Activated naive CD8-positive, alpha-beta T cell treated with anti-CD3 and anti-CD28 coated beads, Interleukin-2, amount 10 ng/mL, durations not matched to agents 7 days and 5 days (primary cell): ENCODE results near the gene FAM222B. TPM values are rescaled to one million over a fixed set of nuclear protein-coding genes. Genes with fewer than 3 reads are reported as not detected.

Experiments
- ATAC-seq: fragments of 150-1000 bp; cut with Tn5 transposase; one replicate; pipeline ENCODE4 v1.10.0; 2021; ENCODE audit warnings: low read depth, moderate library complexity
- POLR2A ChIA-PET: fragments of 350-600 bp; sonication (Branson Sonifier 250); formaldehyde crosslinking; loops from one replicate; lab custom pipeline; 2021; ENCODE audit warnings: antibody characterized with exemption; lab: Charles Lee
- DNase-seq: peaks from one replicate; pipeline ENCODE4 v3.0.0; 2021
- H3K27ac Mint-ChIP-seq: one replicate; pipeline ENCODE4 v1.8.0; 2022; ENCODE audit warnings: mild to moderate bottlenecking, mixed read lengths
- H3K27me3 Mint-ChIP-seq: one replicate; pipeline ENCODE4 v1.8.0; 2022; ENCODE audit warnings: mild to moderate bottlenecking, moderate library complexity, mixed read lengths
- H3K36me3 Mint-ChIP-seq: one replicate; pipeline ENCODE4 v1.8.0; 2021; ENCODE audit warnings: mild to moderate bottlenecking, mixed read lengths
- H3K4me1 Mint-ChIP-seq: one replicate; pipeline ENCODE4 v1.8.0; 2021; ENCODE audit warnings: mixed read lengths
- H3K4me3 Mint-ChIP-seq: one replicate; pipeline ENCODE4 v1.8.0; 2022; ENCODE audit warnings: mild to moderate bottlenecking, moderate library complexity, mixed read lengths
- H3K9me3 Mint-ChIP-seq: one replicate; pipeline ENCODE4 v1.8.0; 2021; ENCODE audit warnings: mixed read lengths
- total RNA-seq, 2 experiments: library from RNA; stranded (reverse); gene quantifications; one replicate each; pipeline ENCODE4 v1.2.3, GENCODE V29; 2021

The FAM222B gene
- total RNA-seq, 2 experiments from 2014 or later = 17.0 to 21.2 TPM

DNA sequence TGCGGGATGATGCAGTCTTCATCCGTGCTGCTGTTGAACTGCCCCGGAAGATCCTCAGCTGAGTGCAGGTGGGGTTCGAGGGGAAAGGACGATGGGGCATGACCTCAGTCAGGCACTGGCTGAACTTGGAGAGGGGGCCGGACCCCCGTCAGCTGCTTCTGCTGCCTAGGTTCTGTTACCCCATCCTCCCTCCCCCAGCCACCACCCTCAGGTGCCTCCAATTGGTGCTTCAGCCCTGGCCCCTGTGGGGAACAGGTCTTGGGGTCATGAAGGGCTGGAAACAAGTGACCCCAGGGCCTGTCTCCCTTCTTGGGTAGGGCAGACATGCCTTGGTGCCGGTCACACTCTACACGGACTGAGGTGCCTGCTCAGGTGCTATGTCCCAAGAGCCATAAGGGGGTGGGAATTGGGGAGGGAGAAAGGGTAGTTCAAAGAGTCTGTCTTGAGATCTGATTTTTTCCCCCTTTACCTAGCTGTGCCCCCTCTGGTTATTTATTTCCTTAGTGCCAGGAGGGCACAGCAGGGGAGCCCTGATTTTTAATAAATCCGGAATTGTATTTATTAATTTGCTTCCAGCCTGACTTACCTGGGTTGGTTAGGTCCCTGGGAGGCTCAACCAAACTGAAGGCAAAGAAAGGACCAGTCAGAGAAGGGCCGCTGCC is 92.9 kb downstream of the FAM222B start:
- POLR2A ChIA-PET = interaction anchor here (0.8 to 13.1 kb wide), 4 partner anchors 22 to 38 kb away, joined by 4 to 266 read pairs (median 6); partner anchors contain the start of genes NEK8, PROCA1, RPL23A and TLCD1
- DNase-seq = no peak
- H3K4me1 Mint-ChIP-seq = peaks cover 21% of the 10 kb centered on the region
- no peak overlapping the region for H3K27ac Mint-ChIP-seq
- H3K4me3 Mint-ChIP-seq = no peak overlapping the region
- no peaks in the 10 kb centered on the region for H3K27me3 Mint-ChIP-seq
- no peaks in the 10 kb centered on the region for H3K9me3 Mint-ChIP-seq
- peaks cover 2% of the 10 kb centered on the region for H3K36me3 Mint-ChIP-seq
- no peak for ATAC-seq

DNA sequence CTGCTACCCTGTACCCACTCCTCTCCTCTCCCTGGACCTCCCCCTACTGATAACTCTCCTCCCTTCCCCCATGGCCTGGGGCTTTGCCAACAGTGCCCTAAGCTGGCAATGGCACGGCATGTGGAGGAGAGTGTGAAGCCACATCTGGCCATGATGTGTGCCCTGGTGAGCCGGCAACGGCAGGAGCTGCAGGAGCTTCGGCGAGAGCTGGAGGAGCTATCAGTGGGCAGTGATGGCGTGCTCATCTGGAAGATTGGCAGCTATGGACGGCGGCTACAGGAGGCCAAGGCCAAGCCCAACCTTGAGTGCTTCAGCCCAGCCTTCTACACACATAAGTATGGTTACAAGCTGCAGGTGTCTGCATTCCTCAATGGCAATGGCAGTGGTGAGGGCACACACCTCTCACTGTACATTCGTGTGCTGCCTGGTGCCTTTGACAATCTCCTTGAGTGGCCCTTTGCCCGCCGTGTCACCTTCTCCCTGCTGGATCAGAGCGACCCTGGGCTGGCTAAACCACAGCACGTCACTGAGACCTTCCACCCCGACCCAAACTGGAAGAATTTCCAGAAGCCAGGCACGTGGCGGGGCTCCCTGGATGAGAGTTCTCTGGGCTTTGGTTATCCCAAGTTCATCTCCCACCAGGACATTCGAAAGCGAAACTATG is 93.6 kb downstream of the FAM222B start:
- POLR2A ChIA-PET = interaction anchor here (2.4 to 13.1 kb wide), 2 partner anchors 22 to 29 kb away, joined by 9 to 266 read pairs; partner anchors contain the start of genes NEK8, RPL23A and TLCD1
- no peak for DNase-seq
- Mint-ChIP-seq H3K27me3 (no peaks in the 10 kb centered on the region), H3K4me1 (peaks cover 21% of the 10 kb centered on the region), H3K36me3 (peaks cover 2% of the 10 kb centered on the region), H3K9me3 (no peaks in the 10 kb centered on the region), H3K27ac (no peak overlapping the region), H3K4me3 (no peak overlapping the region)
- no peak for ATAC-seq

DNA sequence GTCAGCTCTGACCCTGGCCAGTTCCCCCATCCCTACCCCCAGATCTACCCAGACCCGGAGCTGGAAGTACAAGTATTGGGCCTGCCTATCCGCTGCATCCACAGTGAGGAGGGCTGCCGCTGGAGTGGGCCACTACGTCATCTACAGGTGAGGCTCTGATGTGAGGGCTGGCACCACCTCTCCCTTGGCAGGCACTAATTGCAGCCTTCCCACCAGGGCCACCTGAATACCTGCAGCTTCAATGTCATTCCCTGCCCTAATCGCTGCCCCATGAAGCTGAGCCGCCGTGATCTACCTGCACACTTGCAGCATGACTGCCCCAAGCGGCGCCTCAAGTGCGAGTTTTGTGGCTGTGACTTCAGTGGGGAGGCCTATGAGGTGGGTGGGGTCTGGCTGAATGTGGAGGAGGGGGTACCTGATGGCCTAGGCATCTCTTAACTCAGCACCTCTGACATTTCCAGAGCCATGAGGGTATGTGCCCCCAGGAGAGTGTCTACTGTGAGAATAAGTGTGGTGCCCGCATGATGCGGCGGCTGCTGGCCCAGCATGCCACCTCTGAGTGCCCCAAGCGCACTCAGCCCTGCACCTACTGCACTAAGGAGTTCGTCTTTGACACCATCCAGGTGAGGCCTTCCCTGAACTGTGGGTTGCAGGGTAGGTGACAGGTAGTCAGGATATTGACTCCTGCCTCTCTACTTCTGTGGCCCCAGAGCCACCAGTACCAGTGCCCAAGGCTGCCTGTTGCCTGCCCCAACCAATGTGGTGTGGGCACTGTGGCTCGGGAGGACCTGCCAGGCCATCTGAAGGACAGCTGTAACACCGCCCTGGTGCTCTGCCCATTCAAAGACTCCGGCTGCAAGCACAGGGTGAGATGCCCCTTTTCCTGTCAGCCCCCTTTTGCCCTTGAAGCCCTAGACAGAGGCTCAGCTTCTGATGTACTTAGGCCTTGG is 94.5 kb downstream of the FAM222B start:
- DNase-seq = no peak
- H3K9me3 Mint-ChIP-seq = no peaks in the 10 kb centered on the region
- no peak overlapping the region for H3K4me3 Mint-ChIP-seq
- no peaks in the 10 kb centered on the region for H3K27me3 Mint-ChIP-seq
- POLR2A ChIA-PET = interaction anchor here (0.6 to 13.1 kb wide), 3 partner anchors 21 to 103 kb away, joined by 3 to 266 read pairs (median 9); partner anchors contain the start of genes BLTP2, NEK8, RPL23A and TLCD1
- ATAC-seq = no peak
- H3K36me3 Mint-ChIP-seq = peaks cover 2% of the 10 kb centered on the region
- H3K27ac Mint-ChIP-seq = no peak overlapping the region
- peaks cover 22% of the 10 kb centered on the region for H3K4me1 Mint-ChIP-seq

- Mint-ChIP-seq H3K27me3 (no peaks in the 10 kb centered on the region), H3K27ac (no peak overlapping the region), H3K9me3 (no peaks in the 10 kb centered on the region), H3K4me1 (peaks cover 24% of the 10 kb centered on the region), H3K4me3 (no peak overlapping the region), H3K36me3 (peaks cover 2% of the 10 kb centered on the region)
- DNase-seq = no peak
- no peak for ATAC-seq
- POLR2A ChIA-PET = interaction anchor here (13.1 kb wide), 1 partner anchor 20 kb away, joined by 266 read pairs; the partner anchor contains the start of genes NEK8 and TLCD1
Observed at GRCh38 chr17:28747051-28747691, 95.4 kb downstream of the FAM222B start.

GRCh38 chr17:28746611-28747050 is 96.0 kb downstream of the FAM222B start:
- ATAC-seq (no peak), DNase-seq (no peak)
- Mint-ChIP-seq H3K27ac (peak overlapping the region; percentile 88), H3K36me3 (peaks cover 2% of the 10 kb centered on the region), H3K27me3 (no peaks in the 10 kb centered on the region), H3K9me3 (no peaks in the 10 kb centered on the region), H3K4me1 (peaks cover 24% of the 10 kb centered on the region), H3K4me3 (peak overlapping the region; percentile 44)
- POLR2A ChIA-PET = interaction anchor here (1.6 to 13.1 kb wide), 2 partner anchors 19 to 26 kb away, joined by 12 to 266 read pairs; partner anchors contain the start of genes NEK8, RPL23A and TLCD1

GRCh38 chr17:28745786-28746411 is 96.7 kb downstream of the FAM222B start:
- peaks cover 2% of the 10 kb centered on the region for H3K36me3 Mint-ChIP-seq
- H3K4me3 Mint-ChIP-seq = peak overlapping the region; percentile 91
- ATAC-seq (no peak), DNase-seq (no peak)
- peak overlapping the region; percentile 88 for H3K27ac Mint-ChIP-seq
- POLR2A ChIA-PET = interaction anchor here (1.1 to 13.1 kb wide), 5 partner anchors 19 to 96 kb away, joined by 3 to 266 read pairs (median 8); partner anchors contain the start of genes FAM222B, NEK8, PROCA1 and RPL23A
- H3K9me3 Mint-ChIP-seq = no peaks in the 10 kb centered on the region
- H3K4me1 Mint-ChIP-seq = peaks cover 24% of the 10 kb centered on the region
- H3K27me3 Mint-ChIP-seq = no peaks in the 10 kb centered on the region

GRCh38 chr17:28744972-28745785 is 97.4 kb downstream of the FAM222B start:
- POLR2A ChIA-PET = interaction anchor here (1.0 to 13.1 kb wide), 7 partner anchors 14 to 97 kb away, joined by 3 to 266 read pairs (median 8); partner anchors contain the start of genes FAM222B, NEK8, PROCA1 and RPL23A
- peak; percentile 6 for ATAC-seq
- Mint-ChIP-seq H3K4me3 (peak overlapping the region; percentile 91), H3K4me1 (peaks cover 26% of the 10 kb centered on the region), H3K27me3 (no peaks in the 10 kb centered on the region), H3K36me3 (peaks cover 7% of the 10 kb centered on the region), H3K9me3 (no peaks in the 10 kb centered on the region), H3K27ac (peak overlapping the region; percentile 88)
- DNase-seq = peak; percentile 66

- POLR2A ChIA-PET = interaction anchor here (1.0 to 13.1 kb wide), 8 partner anchors 9 to 98 kb away, joined by 3 to 266 read pairs (median 7); partner anchors contain the start of genes FAM222B, NEK8, PROCA1 and RPL23A
- peak; percentile 35 for ATAC-seq
- peak overlapping the region; percentile 91 for H3K4me3 Mint-ChIP-seq
- H3K36me3 Mint-ChIP-seq = peaks cover 10% of the 10 kb centered on the region
- no peaks in the 10 kb centered on the region for H3K27me3 Mint-ChIP-seq
- peaks cover 22% of the 10 kb centered on the region for H3K4me1 Mint-ChIP-seq
- no peaks in the 10 kb centered on the region for H3K9me3 Mint-ChIP-seq
- peak; percentile 82 for DNase-seq
- H3K27ac Mint-ChIP-seq = peak overlapping the region; percentile 88
Observed at GRCh38 chr17:28744104-28744971, 98.3 kb downstream of the FAM222B start.

GRCh38 chr17:28743243-28744103 is 99.1 kb downstream of the FAM222B start, which contains the start of gene TRAF4:
TSS of gene TRAF4 (plus strand) at chr17:28744011. CDS start at chr17:28744113, 102 bp downstream.
- Mint-ChIP-seq H3K4me1 (peaks cover 26% of the 10 kb centered on the region), H3K4me3 (peak within 1 kb of the TSS; percentile 91), H3K36me3 (peaks cover 9% of the 10 kb centered on the region), H3K9me3 (no peaks in the 10 kb centered on the region), H3K27ac (peak within 1 kb of the TSS; percentile 88), H3K27me3 (no peaks in the 10 kb centered on the region)
- ATAC-seq (peak; percentile 86), DNase-seq (peak; percentile 88)
- POLR2A ChIA-PET = interaction anchor here (0.7 to 13.1 kb wide), 8 partner anchors 8 to 408 kb away, joined by 3 to 266 read pairs (median 4); partner anchors contain the start of genes NEK8, RPL23A, TLCD1 and TNFAIP1
